IPS DF 4.7 (cell line): Measurements from ENCODE around the gene PPDPF.
"Not testable (repeated sequence)": the region's sequence is repeated elsewhere in the genome, so short reads cannot be mapped to it uniquely, and the experiment has no call there.

Experiments
- DNase-seq: peaks from one replicate; pipeline ENCODE4 v3.0.0-alpha.2; 2013; ENCODE audit warnings: low spot score; ENCODE audit errors: extremely low read depth

The PPDPF gene

DNA sequence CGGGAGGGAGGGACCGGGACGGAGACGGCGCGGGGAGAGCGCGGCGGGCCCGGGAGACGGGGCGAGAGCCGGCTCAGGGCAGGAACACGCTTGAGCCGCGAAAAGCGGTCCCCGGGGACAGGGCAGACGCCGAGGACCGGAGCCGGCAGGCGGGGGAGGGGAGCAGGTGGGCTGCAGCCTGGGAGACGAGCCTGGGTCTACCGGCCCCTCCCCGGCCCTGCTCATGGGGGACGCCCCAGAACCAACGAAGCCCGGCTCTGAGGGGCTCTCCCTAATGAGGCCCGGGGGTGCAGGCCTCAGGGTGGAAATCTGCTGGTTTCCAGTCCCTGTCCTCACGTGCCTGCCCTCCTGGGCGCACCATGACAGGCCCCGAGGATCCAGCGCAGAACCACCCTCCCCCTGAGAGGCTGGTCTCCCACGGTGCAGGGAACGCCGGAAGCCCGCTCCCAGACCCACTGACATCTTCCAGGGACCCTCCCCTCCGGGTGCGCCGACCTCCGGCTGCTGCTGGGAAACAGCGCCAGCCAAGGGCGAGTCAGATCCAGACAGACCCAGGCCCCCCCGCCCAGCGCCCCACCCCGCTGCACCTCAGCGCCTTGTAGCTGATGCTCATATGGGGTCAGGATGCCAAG is 21.1 kb upstream of the PPDPF start:
- no peak for DNase-seq

DNA sequence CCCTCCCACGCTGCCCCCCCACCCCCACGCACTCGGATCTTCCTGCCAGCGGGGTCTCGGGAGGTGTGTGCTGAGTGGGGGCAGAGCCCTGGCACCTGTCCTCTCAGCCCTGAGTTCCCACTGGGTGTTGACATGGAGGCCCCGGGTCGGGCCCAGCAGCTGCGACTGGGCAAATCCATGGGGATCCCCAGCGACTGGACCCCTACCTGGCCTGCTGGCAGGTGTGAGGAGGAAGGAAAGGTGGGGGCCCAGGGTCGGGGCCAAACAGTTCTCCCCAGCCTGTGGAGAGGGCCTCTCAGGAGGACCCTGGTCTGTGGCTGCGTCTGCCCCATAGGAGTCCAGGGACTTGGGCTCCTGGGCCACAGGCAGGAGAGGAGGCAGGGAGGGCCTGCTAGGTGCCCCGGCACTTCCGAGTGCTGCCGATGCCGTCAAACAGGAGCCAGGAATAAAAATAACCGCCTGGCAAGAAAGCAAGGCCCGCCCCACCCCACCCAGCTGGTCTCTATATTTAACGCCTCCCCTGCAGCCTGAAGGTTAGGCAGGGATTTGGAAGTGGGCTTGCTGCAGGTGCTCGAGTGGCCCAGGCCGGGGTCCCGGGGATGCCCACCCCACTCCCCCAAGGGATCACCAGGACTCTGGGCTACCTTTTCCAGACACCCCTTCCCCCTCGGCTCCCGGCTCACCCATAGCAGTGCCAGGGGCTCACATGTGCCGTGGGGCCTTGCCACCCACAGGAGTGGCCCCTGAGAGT is 20.2 kb upstream of the PPDPF start:
- DNase-seq = no peak

DNA sequence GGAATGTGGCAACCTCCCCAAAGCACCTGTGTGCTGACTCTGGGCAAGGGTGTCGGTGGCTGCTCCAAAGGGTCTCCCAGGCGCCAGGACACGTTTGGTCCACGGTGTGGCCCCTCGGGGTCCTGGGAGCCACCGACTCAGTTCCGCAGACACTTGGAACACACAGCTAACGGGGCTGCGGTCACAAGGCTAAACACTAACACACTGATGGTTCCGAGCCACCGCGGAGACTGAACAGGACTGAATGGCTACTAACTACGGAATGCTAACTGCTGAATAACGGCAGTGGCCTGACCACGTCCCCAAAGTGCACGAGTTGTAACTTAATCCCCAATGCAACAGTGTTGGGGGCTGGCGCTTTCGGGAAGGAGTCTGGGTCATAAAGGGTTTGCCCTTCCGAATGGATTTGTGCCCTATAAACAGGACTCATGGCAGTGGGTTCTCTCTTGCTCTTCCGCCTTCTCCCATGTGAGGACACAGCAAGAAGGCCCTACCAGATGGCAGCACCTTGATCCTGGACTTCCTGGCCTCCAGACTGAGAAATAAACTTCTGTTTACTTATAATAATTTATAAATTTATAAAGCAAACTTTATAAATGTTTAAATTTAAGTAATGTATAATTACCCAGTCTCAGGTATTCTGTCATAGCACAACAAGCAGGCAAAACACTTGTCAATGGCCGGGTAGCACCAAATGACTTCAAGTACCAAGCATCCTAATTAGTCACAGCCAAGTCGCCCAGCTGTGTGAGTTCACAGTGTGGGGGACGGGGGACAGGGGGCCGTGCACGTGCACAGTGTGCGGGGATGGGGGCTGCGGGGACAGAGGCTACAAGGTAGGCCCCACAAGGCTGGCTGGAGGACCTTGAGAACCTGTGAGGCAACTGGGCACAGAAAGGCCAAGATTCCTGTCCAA is 19.4 kb upstream of the PPDPF start:
- no peak for DNase-seq

DNA sequence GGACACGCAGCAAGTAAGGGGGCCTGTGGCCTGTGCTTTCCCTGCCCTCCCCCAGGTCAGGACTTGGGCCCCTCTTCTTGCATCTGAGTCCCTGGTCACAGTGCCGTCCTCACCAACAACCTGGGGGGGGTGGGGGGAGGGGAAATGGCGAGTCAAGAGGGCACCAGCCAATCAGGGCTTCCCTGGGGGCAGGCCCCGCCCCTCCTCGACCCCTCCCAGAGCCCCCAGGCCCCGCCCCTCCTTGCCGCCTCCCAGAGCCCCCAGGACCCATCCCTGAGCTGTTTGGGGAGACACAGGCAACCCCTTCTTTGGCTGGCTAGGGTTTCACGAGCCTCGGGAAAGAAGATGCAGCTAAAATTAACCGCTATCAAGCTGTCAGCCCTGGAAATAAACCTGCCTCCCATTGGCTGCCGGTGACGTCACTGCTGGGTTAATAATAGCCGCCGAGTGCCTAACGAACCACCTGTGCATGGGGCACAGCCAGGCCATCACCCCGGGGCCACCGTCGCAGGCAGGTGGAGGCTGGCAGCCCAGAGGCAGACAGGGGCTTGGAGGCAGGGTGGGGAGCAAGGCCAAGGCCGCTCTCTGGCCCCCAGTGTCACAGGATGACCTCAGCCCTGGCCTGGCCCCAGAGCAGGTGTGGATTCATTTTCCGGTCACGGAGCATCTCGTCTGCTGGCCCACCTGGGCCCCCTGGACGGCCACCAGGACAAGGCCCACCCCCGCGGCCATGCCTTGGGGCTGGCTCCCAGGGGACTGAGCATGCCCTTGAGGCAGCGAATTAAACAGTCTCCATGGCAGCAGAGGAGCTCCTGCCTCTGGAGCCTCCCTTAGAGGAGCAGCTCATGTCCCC is 18.5 kb upstream of the PPDPF start:
- DNase-seq = no peak

DNA sequence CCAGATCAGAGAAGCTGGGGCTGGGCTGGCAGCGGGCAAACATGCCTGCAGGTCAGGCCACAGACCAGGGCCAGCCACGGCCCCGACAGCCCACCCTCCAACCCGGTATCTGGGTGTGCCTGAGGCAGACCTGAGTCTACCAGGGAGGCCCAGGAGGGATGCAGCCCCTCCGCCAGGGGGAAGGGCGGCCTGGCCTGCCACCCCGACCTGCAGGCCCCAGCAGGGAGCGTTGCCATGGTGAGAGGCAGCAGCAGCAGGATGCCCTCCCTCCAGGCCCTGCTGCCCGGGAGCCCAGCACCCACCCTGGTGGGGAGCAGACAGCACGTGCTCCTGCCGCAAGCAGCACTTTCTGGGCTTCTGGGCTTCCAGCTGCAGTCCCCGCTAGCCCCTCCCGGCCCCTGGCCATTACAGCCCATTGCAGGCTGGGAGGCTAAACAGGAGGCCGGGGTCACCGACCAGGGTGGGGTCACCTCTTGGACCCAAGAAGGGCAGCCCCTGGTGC is 17.8 kb upstream of the PPDPF start:
- no peak for DNase-seq

DNA sequence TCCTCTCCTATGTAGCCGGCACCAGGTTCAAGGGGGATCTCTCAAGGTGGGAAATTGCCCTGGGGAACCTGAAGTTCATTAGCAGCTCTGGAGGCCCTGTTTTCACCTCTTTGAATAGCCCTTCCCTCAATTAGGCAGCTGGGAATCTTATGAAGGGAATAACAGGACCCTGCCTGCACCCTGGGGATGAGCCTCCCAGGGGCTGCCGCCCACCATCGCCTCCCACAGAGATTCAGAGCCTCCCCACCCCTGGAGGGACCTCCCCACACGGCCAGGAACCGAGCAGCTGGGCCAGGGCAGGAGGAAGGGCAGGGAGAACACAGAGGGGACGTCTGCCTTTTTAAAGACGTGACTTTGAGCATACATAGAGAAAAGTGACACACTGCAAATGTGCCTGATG is 17.0 kb upstream of the PPDPF start:
- DNase-seq = no peak

DNA sequence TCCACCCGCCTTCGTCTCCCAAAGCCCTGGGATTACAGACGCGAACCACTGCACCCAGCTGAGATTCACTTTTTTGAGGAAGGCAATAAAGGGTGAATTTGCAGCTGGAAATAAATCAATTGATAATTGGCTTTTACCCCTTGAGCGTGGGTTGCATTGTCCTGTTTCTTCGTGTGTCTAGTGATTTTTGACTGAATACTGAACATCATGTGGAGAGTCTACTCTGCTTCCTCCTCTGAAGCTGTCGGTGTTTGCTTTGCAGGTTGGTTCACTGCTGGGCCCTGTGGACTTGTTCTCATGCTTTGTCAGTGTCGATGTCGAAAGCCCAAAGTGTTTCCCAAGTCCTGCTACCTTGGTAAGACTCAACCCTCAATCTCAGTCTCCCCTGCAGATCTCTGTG is 15.9 kb upstream of the PPDPF start:
- DNase-seq = no peak

DNA sequence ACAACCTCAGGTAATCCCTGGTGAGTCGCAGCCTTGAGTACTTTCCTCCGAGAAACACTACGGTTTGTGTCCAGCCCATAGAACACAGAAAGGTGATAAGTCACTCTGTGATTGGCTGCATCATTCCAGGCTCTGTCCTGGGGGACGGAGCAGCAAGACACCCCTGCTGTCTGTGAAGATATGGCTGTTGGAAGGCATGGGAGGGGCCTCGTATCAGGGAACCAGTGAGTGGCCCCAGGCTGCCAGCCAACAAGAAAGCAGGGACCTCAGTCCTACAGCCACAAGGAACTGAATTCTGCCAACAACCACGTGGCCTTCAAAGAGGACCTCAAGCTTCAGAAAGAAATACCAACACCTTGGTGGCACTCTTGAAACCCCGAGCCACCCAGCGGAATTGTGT is 15.3 kb upstream of the PPDPF start:
- no peak for DNase-seq

DNA sequence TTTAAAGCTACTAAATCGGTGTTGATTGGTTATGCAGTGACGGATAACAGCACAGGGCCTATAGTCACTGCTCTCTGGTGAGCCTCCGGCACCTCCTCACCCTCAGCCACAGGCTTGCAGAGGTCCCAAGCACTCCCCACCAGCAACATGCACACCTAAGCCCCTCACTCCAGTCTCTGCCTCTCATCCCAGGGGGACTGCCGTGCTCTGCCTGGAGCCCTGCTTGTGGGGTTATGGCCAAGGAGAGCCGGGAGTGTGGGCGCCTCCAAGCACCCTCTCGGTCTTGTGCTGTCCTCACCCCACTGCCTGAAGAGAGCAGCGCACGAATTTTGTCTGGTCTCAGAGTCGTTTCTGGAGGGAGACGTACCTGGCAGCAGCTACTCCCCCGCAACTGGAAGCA is 14.8 kb upstream of the PPDPF start:
- no peak for DNase-seq

DNA sequence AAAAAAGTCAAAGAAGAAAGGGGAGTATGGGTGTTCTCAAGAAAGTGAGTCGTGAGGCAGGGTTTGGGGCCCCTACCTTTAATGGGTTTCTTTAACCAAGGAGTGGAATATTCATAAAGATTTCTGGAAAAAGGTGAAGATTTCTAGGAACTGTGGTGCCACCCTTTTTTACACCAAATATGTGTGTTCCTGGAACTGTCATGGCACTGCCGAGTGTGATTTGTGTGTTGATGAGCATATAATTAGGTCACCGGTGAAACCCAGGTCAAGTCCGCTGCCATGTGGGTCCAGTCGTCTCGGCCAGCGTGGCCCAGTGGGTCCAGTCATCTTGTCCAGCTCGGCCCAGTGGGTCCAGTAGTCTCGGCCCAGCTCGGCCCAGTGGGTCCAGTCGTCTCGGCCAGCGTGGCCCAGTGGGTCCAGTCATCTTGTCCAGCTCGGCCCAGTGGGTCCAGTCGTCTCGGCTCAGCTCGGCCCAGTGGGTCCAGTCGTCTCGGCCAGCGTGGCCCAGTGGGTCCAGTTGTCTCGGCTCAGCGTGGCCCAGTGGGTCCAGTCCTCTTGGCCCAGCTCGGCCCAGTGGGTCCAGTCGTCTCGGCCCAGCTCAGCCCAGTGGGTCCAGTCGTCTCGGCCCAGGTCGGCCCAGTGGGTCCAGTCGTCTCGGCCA is 13.4 kb upstream of the PPDPF start:
- no peak for DNase-seq

DNA sequence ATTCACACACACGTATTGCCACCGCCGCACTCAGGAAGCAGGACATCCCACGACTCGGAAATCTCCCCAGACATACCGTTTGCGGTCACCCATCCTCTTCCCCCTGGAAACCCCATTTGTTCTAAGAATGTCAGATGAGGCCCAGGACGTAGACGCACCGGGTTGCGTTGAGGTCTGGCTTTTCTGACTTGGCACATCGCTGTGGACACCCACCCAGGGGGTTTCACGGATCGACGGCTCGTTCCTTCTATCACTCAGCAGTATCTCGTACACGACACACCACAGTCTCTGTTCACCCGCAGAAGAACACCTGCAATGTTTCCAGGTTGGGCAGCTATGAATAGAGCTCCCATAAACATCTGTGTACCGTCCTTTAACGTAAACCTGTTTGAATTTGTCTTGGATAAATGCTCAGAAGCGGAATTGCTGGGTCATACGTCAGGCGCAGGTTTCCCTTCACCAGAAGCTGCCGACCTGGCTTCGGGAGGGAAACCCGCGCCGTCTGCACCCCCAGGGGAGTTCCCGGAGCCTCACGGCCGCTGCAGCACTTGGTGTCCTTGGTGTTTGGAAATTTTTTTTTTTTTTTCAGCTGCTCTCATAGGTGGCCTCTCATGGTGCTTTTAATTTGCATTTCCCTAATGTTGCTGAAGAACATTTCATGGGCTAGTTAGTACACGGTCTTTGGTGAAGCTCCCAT is 12.3 kb upstream of the PPDPF start:
- DNase-seq = no peak

DNA sequence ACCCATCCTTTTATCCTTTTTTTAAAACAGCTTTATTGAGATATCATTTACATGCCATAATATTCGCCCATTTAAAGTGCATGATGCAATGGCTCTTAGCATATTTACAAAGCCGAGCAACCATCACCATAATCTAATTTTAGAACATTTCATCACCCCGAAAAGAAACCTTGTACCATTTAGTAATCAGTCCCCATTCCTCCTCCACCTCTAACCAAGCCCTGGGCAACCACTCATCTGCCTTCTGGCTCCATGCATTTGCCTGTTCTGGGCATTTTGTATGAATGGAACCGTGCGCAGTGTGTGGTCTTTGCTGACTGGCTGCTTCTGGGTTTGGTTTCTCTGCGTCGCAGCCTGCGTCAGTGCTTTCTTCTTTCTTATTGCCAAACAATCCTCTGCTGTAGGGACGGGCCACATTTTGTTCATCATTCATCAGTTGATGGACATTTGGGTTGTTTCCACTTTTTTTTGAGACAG is 11.4 kb upstream of the PPDPF start:
- no peak for DNase-seq

DNA sequence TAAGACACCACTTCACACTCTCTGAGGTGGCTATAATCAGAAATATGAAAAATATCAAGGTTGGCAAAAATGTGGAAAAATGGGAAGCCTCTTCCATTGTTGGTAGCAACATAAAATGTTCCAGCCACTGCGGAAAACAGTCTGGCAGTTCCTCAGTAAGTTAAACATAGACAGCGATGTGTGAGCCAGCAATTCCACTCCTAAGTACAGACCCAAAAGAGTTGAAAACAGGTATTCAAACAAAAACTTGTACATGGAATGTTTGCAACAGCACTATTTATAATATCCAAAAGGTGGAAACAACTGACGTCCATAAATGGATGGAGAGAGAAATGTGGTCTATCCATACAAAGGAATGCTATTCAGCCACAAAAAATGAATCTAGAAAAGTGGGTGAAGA is 7.4 kb upstream of the PPDPF start:
- no peak for DNase-seq

DNA sequence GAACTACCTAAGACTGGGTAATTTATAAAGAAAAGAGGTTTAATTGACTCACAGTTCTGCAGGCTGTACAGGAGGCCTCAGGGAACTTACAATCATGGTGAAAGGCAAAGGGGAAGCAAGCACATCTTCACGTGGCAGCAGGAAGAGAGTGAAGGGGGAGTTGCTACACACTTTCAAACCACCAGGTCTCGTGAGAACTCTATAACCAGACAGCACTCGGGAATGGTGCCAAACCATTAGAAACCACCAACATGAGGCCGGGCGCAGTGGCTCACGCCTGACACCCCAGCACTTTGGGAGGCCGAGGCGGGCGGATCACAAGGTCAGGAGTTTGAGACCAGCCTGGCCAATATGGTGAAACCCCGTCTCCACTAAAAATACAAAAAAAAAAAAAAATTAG is 6.0 kb upstream of the PPDPF start:
- DNase-seq = not testable (repeated sequence)

DNA sequence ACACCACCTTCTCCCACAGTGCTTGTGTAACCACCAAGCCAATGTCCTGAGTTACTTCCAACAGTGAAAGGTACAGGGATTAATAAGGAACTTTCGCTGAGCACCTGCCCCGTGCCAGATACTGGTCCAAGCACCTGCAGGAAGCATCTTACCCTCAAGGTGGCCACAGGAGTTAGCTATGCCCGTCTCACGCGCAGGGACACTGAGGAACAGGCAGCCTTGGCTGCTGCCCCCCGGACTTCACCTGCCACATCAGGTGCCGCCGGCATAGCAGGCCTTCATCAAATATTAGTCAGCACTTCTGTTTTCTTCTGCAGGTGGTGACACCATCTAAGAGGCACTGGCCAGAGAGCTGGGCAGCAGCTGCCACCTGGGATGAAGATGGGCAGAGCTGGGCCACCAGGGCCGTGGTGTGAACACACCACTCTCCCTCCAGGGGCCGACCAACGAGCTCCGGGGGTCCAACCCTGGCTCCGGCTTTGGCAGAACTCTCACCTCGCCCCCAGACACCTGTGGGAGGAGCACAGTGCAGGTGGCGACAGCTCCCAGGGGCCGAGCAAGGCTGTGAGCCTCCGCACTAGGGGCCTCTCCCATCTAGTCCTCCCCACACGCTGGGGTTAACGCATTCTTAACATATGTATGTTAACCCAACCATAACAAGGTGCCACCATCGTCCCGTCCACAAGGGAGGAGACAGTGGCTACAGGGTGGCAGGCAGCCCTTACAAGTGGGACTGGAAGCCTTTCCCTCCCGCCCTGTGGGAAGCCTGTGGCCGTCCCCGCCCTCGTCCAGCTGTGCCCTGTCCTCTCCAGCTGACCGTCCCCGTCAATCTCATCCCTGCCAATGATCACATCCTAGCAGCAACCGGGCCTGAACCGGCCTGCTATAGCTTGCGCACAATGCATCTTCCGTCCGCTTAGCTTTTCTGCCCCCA is 2.9 kb upstream of the PPDPF start:
- DNase-seq = no peak

DNA sequence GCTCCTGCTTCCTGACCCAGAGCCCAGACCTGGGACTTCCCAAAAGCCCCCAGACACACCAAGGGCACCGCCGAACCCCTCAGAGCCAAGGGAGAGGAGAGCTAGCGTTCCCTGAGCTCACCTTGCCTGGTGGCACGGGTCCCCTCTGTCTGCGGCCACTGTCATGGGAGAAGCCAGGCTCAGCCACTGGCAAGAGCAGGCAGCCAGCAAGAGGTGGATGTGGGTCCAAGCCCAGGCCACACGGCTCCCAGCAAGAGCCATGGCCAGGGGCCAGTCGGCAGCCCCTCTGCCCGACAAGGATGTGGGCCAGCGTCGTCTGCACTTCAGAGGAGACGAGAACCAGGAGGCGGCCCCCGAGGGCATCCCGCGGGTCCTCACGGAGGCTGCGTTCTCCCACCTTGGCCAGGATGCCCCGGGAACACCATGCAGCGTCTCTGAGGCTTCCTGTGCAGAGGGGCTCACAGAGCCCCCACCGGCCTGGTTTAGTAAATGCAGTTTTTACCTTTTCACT is 2.2 kb upstream of the PPDPF start:
- DNase-seq = no peak

DNA sequence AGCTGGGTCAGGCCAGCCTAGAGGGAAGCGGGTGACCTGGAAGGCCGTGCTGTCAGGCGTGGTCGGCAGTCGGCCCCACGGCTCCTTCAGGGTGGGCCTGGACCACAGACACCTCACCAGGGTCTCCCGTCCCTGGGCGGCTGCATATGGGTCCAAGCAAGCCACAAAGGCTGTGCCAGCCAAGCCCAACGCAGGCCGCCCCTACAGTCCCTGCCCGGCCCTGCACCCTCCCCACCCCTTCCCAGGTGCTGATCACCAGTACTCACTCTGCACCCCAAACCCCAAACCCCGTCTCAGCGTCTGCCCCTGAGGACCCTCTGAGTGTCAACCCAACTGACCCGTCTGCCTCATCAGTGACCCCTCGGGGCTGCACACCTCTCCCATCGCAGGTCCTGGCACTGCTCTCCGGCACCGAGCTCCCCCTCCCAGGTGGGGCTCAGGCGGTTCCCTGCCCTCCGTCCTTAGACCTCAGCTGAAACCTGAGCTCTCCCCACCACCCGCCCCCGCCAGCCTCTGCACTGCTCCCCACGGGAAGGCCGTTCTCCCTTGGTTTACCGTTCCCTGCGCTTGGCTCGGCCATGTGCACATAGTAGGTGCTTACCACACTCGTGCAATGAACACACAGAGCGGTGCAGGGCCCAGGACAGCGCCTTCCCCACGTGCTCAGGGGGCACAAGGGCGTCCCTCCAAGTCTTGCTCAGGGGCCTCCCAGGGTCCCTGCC is 1.5 kb upstream of the PPDPF start:
- DNase-seq = no peak
